ENCODE measurements around the gene MYO9A. TPM values are rescaled to one million over a fixed set of nuclear protein-coding genes. Genes with fewer than 3 reads are reported as not detected.
A peak's percentile ranks its signal among the peaks of the same experiment; 100 is the strongest.

MYO9A gene
- polyA plus RNA-seq, 4 donors, result 1.6 to 10.1 (median 2.6) TPM

DNA sequence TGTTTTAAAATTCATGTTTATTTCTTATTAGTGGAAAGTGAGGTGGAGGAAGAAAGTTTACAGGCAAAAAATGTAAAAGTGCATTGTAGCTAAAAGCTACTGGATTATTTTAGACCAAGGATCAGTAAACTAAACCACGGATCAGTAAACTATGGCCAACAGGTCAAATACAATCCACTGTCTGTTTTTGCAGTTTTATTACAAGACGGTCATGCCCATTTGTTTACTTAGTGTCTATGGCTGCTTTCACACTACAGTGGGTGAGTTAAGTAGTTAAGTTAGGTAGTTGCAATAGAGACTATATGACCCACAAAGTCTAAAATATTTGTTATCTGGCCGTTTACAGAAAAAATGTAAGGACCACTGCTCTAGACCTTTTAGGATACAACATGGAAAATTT is 225.6 kb downstream of the MYO9A start:
- H3K4me1 ChIP-seq (ENCODE audit: control insufficient read depth in 3 of 3, insufficient read depth in 2 of 3, low read depth in 1 of 3, low read length in 2 of 3), result no peaks in the 10 kb centered on the region
- 43 to 68% (median 68%) methylated on average over 3 of the region's 3 CpGs for WGBS, 3 donors
- no peak overlapping the region for H3K27ac ChIP-seq (ENCODE audit: low read depth in 1 of 3, low read length in 2 of 3)
- no peaks in the 10 kb centered on the region for H3K27me3 ChIP-seq (ENCODE audit: control insufficient read depth in 3 of 3, insufficient read depth in 3 of 3, low read length in 3 of 3)
- peak in 1 of 2 donors; percentile 15 for DNase-seq
- H3K4me3 ChIP-seq (ENCODE audit: low read depth in 1 of 3, low read length in 3 of 3), result no peak overlapping the region
- H3K9me3 ChIP-seq (ENCODE audit: control insufficient read depth in 2 of 2, insufficient read depth in 1 of 2, low read depth in 1 of 2, low read length in 1 of 2), result no peaks in the 10 kb centered on the region
- peaks cover 0 to 3% (median 0%) of the 10 kb centered on the region in 3 donors for H3K36me3 ChIP-seq (ENCODE audit: control insufficient read depth in 3 of 3, insufficient read depth in 2 of 3, low read depth in 1 of 3, low read length in 3 of 3)
- FAIRE-seq, result no peak

DNA sequence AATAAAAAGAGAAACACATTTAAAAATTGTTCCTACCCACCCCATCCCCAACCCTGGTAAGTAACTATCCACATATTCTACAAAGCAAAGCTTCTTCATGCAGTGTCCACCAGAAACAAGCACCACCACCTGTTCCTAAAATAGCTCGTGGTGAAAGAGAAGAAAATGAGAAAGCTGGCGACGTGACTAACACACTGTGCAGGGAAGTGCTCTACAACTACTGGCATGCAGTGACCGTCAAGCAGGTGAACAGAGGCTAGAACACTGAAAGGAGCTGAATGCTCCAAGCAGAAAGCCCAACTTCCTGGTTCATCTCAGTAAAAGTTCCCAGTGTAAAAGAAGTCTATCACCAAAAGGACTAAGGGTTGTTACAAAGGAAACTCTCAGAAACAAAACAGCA is 226.9 kb downstream of the MYO9A start:
- WGBS, 3 donors, result 62 to 73% (median 70%) methylated on average over 4 of the region's 4 CpGs

GRCh38 chr15:71889947-71890346 is 228.0 kb downstream of the MYO9A start:
- H3K9me3 ChIP-seq (ENCODE audit: control insufficient read depth in 2 of 2, insufficient read depth in 1 of 2, low read depth in 1 of 2, low read length in 1 of 2), result no peaks in the 10 kb centered on the region
- FAIRE-seq (no peak), DNase-seq (no peak)
- no peaks in the 10 kb centered on the region for H3K27me3 ChIP-seq (ENCODE audit: control insufficient read depth in 3 of 3, insufficient read depth in 3 of 3, low read length in 3 of 3)
- peaks cover 0 to 3% (median 0%) of the 10 kb centered on the region in 3 donors for H3K36me3 ChIP-seq (ENCODE audit: control insufficient read depth in 3 of 3, insufficient read depth in 2 of 3, low read depth in 1 of 3, low read length in 3 of 3)
- no peaks in the 10 kb centered on the region for H3K4me1 ChIP-seq (ENCODE audit: control insufficient read depth in 3 of 3, insufficient read depth in 2 of 3, low read depth in 1 of 3, low read length in 2 of 3)
- WGBS, 3 donors, result 86 to 95% (median 93%) methylated on average over 1 of the region's 1 CpG
- no peak overlapping the region for H3K27ac ChIP-seq (ENCODE audit: low read depth in 1 of 3, low read length in 2 of 3)
- no peak overlapping the region for H3K4me3 ChIP-seq (ENCODE audit: low read depth in 1 of 3, low read length in 3 of 3)

More for the DNA sequence above, 226.9 kb downstream of the MYO9A start:
- Histone ChIP-seq H3K4me1 (ENCODE audit: control insufficient read depth in 3 of 3, insufficient read depth in 2 of 3, low read depth in 1 of 3, low read length in 2 of 3) (no peaks in the 10 kb centered on the region), H3K27me3 (ENCODE audit: control insufficient read depth in 3 of 3, insufficient read depth in 3 of 3, low read length in 3 of 3) (no peaks in the 10 kb centered on the region), H3K27ac (ENCODE audit: low read depth in 1 of 3, low read length in 2 of 3) (no peak overlapping the region), H3K9me3 (ENCODE audit: control insufficient read depth in 2 of 2, insufficient read depth in 1 of 2, low read depth in 1 of 2, low read length in 1 of 2) (no peaks in the 10 kb centered on the region), H3K4me3 (ENCODE audit: low read depth in 1 of 3, low read length in 3 of 3) (no peak overlapping the region), H3K36me3 (ENCODE audit: control insufficient read depth in 3 of 3, insufficient read depth in 2 of 3, low read depth in 1 of 3, low read length in 3 of 3) (peaks cover 0 to 3% (median 0%) of the 10 kb centered on the region in 3 donors)
- DNase-seq (peak in 1 of 2 donors; percentile 1), FAIRE-seq (no peak)

GRCh38 chr15:71889385-71889784 is 228.6 kb downstream of the MYO9A start:
- FAIRE-seq (no peak), DNase-seq (no peak)
- H3K36me3 ChIP-seq (ENCODE audit: control insufficient read depth in 3 of 3, insufficient read depth in 2 of 3, low read depth in 1 of 3, low read length in 3 of 3), result peaks cover 0 to 3% (median 0%) of the 10 kb centered on the region in 3 donors
- H3K4me1 ChIP-seq (ENCODE audit: control insufficient read depth in 3 of 3, insufficient read depth in 2 of 3, low read depth in 1 of 3, low read length in 2 of 3), result no peaks in the 10 kb centered on the region
- no peak overlapping the region for H3K27ac ChIP-seq (ENCODE audit: low read depth in 1 of 3, low read length in 2 of 3)
- no peaks in the 10 kb centered on the region for H3K9me3 ChIP-seq (ENCODE audit: control insufficient read depth in 2 of 2, insufficient read depth in 1 of 2, low read depth in 1 of 2, low read length in 1 of 2)
- no peak overlapping the region for H3K4me3 ChIP-seq (ENCODE audit: low read depth in 1 of 3, low read length in 3 of 3)
- H3K27me3 ChIP-seq (ENCODE audit: control insufficient read depth in 3 of 3, insufficient read depth in 3 of 3, low read length in 3 of 3), result no peaks in the 10 kb centered on the region

DNA sequence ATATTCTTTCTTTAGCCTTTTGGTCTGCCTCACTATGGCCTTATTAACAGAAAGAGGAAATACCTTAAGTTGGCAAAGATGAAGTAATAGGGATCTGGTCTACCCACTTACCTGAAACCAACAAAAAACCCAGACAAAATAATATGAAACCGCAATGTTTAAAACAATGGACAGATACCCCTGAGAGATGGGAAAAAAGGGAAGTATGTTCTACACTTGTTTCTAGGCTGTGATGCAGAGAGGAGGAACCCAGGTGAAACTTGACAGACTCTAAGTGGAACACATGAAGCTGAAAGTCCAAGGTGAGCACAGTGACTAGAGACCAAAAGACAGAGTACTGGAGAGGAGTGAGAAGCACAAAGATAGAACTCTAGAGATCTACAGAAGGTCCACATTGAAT is 229.2 kb downstream of the MYO9A start:
- Histone ChIP-seq H3K36me3 (ENCODE audit: control insufficient read depth in 3 of 3, insufficient read depth in 2 of 3, low read depth in 1 of 3, low read length in 3 of 3) (peaks cover 0 to 3% (median 0%) of the 10 kb centered on the region in 3 donors), H3K4me3 (ENCODE audit: low read depth in 1 of 3, low read length in 3 of 3) (no peak overlapping the region), H3K9me3 (ENCODE audit: control insufficient read depth in 2 of 2, insufficient read depth in 1 of 2, low read depth in 1 of 2, low read length in 1 of 2) (no peaks in the 10 kb centered on the region), H3K27me3 (ENCODE audit: control insufficient read depth in 3 of 3, insufficient read depth in 3 of 3, low read length in 3 of 3) (no peaks in the 10 kb centered on the region), H3K4me1 (ENCODE audit: control insufficient read depth in 3 of 3, insufficient read depth in 2 of 3, low read depth in 1 of 3, low read length in 2 of 3) (no peaks in the 10 kb centered on the region), H3K27ac (ENCODE audit: low read depth in 1 of 3, low read length in 2 of 3) (no peak overlapping the region)
- DNase-seq (no peak), FAIRE-seq (no peak)
- 94 to 100% (median 95%) methylated on average over 1 of the region's 1 CpG for WGBS, 3 donors

DNA sequence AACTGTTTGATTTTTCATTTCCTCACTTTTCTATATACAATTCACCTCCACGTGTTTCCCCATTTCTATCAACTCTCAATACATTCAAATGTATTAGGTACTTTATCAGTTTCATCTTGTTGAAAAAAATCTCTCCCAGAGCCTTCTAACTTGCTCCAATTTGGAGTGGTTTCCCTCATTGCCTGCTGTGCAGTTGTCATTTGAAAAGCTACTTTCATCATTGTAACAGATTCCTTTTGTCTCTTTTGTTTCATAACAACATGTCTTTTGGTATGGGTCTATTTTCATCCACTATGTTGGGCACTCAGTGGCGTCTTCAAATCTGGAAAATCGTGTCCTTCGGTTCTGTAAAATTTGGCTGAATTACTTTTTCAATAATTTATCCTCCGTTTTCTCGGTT is 232.6 kb downstream of the MYO9A start:
- H3K27ac ChIP-seq (ENCODE audit: low read depth in 1 of 3, low read length in 2 of 3), result no peak overlapping the region
- peaks cover 0 to 3% (median 0%) of the 10 kb centered on the region in 3 donors for H3K36me3 ChIP-seq (ENCODE audit: control insufficient read depth in 3 of 3, insufficient read depth in 2 of 3, low read depth in 1 of 3, low read length in 3 of 3)
- H3K9me3 ChIP-seq (ENCODE audit: control insufficient read depth in 2 of 2, insufficient read depth in 1 of 2, low read depth in 1 of 2, low read length in 1 of 2), result no peaks in the 10 kb centered on the region
- H3K27me3 ChIP-seq (ENCODE audit: control insufficient read depth in 3 of 3, insufficient read depth in 3 of 3, low read length in 3 of 3), result no peaks in the 10 kb centered on the region
- 90 to 95% (median 94%) methylated on average over 6 of the region's 6 CpGs for WGBS, 3 donors
- no peak overlapping the region for H3K4me3 ChIP-seq (ENCODE audit: low read depth in 1 of 3, low read length in 3 of 3)
- no peak for FAIRE-seq
- no peaks in the 10 kb centered on the region for H3K4me1 ChIP-seq (ENCODE audit: control insufficient read depth in 3 of 3, insufficient read depth in 2 of 3, low read depth in 1 of 3, low read length in 2 of 3)
- no peak for DNase-seq

DNA sequence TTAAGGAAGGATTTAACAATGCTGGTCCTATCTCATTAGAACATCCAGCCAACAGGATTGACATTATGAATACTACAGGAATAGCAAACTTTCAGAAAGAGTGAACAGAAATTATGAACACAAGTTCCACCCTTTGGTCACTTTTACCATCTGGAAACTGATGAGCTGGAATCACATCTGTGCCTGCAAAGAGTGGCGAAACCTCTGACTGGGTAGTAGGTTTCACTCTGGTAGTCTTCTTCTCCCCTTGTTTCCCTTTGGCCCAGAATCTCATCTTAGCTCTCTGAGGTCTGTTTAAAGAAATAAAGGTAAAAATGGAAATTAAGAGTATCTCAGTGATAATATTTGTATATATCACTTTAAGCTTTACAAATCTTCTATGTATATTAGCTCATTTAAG is 234.5 kb downstream of the MYO9A start:
- 87 to 100% (median 100%) methylated on average over 1 of the region's 1 CpG for WGBS, 3 donors
- no peaks in the 10 kb centered on the region for H3K9me3 ChIP-seq (ENCODE audit: control insufficient read depth in 2 of 2, insufficient read depth in 1 of 2, low read depth in 1 of 2, low read length in 1 of 2)
- FAIRE-seq (no peak), DNase-seq (no peak)
- H3K36me3 ChIP-seq (ENCODE audit: control insufficient read depth in 3 of 3, insufficient read depth in 2 of 3, low read depth in 1 of 3, low read length in 3 of 3), result peaks cover 0 to 3% (median 0%) of the 10 kb centered on the region in 3 donors
- no peak overlapping the region for H3K27ac ChIP-seq (ENCODE audit: low read depth in 1 of 3, low read length in 2 of 3)
- no peak overlapping the region for H3K4me3 ChIP-seq (ENCODE audit: low read depth in 1 of 3, low read length in 3 of 3)
- no peaks in the 10 kb centered on the region for H3K27me3 ChIP-seq (ENCODE audit: control insufficient read depth in 3 of 3, insufficient read depth in 3 of 3, low read length in 3 of 3)
- H3K4me1 ChIP-seq (ENCODE audit: control insufficient read depth in 3 of 3, insufficient read depth in 2 of 3, low read depth in 1 of 3, low read length in 2 of 3), result no peaks in the 10 kb centered on the region

- Histone ChIP-seq H3K4me1 (ENCODE audit: control insufficient read depth in 3 of 3, insufficient read depth in 2 of 3, low read depth in 1 of 3, low read length in 2 of 3) (no peaks in the 10 kb centered on the region), H3K4me3 (ENCODE audit: low read depth in 1 of 3, low read length in 3 of 3) (no peak overlapping the region), H3K36me3 (ENCODE audit: control insufficient read depth in 3 of 3, insufficient read depth in 2 of 3, low read depth in 1 of 3, low read length in 3 of 3) (peaks cover 0 to 9% (median 0%) of the 10 kb centered on the region in 3 donors), H3K9me3 (ENCODE audit: control insufficient read depth in 2 of 2, insufficient read depth in 1 of 2, low read depth in 1 of 2, low read length in 1 of 2) (no peaks in the 10 kb centered on the region), H3K27me3 (ENCODE audit: control insufficient read depth in 3 of 3, insufficient read depth in 3 of 3, low read length in 3 of 3) (no peaks in the 10 kb centered on the region), H3K27ac (ENCODE audit: low read depth in 1 of 3, low read length in 2 of 3) (no peak overlapping the region)
- WGBS, 3 donors, result 91 to 96% (median 96%) methylated on average over 6 of the region's 6 CpGs
- FAIRE-seq (no peak), DNase-seq (no peak)
Measured at GRCh38 chr15:71880276-71880675, 237.7 kb downstream of the MYO9A start.

- Histone ChIP-seq H3K4me3 (ENCODE audit: low read depth in 1 of 3, low read length in 3 of 3) (no peak overlapping the region), H3K36me3 (ENCODE audit: control insufficient read depth in 3 of 3, insufficient read depth in 2 of 3, low read depth in 1 of 3, low read length in 3 of 3) (peaks cover 0 to 13% (median 4%) of the 10 kb centered on the region in 3 donors), H3K27ac (ENCODE audit: low read depth in 1 of 3, low read length in 2 of 3) (no peak overlapping the region), H3K4me1 (ENCODE audit: control insufficient read depth in 3 of 3, insufficient read depth in 2 of 3, low read depth in 1 of 3, low read length in 2 of 3) (no peaks in the 10 kb centered on the region), H3K9me3 (ENCODE audit: control insufficient read depth in 2 of 2, insufficient read depth in 1 of 2, low read depth in 1 of 2, low read length in 1 of 2) (no peaks in the 10 kb centered on the region), H3K27me3 (ENCODE audit: control insufficient read depth in 3 of 3, insufficient read depth in 3 of 3, low read length in 3 of 3) (no peaks in the 10 kb centered on the region)
- no peak for FAIRE-seq
- WGBS, 3 donors, result 75 to 89% (median 88%) methylated on average over 3 of the region's 3 CpGs
- DNase-seq, result no peak
Measured at GRCh38 chr15:71874245-71874644, 243.7 kb downstream of the MYO9A start.
